ENCODE data around the gene HLF. TPM values are rescaled to one million over a fixed set of nuclear protein-coding genes. Genes with fewer than 3 reads are reported as not detected.

The HLF gene
- total and polyA plus RNA-seq, 2 experiments from 2014 or later: 0.09 TPM; not detected in 1

DNA sequence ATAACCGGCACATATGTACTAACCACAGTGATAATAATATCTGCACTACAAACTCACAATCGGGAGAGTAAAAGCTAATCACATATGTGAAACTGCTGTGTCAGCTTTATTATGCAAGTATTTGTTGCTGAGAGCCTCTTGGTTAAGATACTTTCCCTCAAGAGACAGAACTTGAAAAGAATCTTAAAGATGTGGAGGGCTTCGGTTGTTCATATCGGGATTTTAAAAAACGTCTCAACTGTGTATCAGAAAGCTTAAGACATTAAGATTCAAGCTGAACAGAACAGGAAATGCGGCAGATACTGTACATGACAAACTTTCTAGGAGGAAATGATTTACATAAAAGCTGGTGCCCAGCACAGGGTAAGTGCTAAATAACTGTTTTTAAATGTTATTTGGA is 27.5 kb upstream of the HLF start:
- Histone ChIP-seq H3K27ac (no peak overlapping the region), H4K20me1 (ENCODE audit: insufficient read depth) (no peaks in the 10 kb centered on the region), H3K9me3 (ENCODE audit: low read depth) (no peaks in the 10 kb centered on the region), H3K36me3 (ENCODE audit: low read depth) (no peaks in the 10 kb centered on the region), H3K27me3 (replicated peaks; ENCODE audit: insufficient read depth) (peaks cover 13% of the 10 kb centered on the region; the same call in 1 of the 2 replicates), H3K4me2 (ENCODE audit: unreplicated experiment) (peak overlapping the region; percentile 88), H3K4me3 (peak overlapping the region; percentile 78; the same call in 1 of the 2 replicates), H3K4me1 (ENCODE audit: insufficient read depth) (peaks cover 15% of the 10 kb centered on the region; the same call in 1 of the 2 replicates), H3K9ac (no peak overlapping the region), H2AFZ (peak overlapping the region; percentile 25; the same call in 1 of the 2 replicates), H3K79me2 (ENCODE audit: insufficient read depth) (no peaks in the 10 kb centered on the region), H3F3A (ENCODE audit: insufficient read depth) (peaks cover 8% of the 10 kb centered on the region; the same call in 1 of the 2 replicates), H3K9me2 (ENCODE audit: insufficient read depth) (no peaks in the 10 kb centered on the region)
- in situ Hi-C loops (cut with MboI): no loop called here
- peak; percentile 26 for DNase-seq
- TF ChIP-seq EZH2phosphoT487 (IDR thresholded peaks at IDR 0.05; ENCODE audit: insufficient read depth, low read depth) (no peak), EZH2 (IDR thresholded peaks at IDR 0.05; ENCODE audit: insufficient read depth, poor library complexity, severe bottlenecking) (no peak)
- 1 to 2% methylated on average over 6 of the region's 6 CpGs for WGBS, 2 experiments (ENCODE audit: low coverage in 1 of 2, low lambda C conversion rate in 2 of 2, missing lambda C conversion rate in 2 of 2)

DNA sequence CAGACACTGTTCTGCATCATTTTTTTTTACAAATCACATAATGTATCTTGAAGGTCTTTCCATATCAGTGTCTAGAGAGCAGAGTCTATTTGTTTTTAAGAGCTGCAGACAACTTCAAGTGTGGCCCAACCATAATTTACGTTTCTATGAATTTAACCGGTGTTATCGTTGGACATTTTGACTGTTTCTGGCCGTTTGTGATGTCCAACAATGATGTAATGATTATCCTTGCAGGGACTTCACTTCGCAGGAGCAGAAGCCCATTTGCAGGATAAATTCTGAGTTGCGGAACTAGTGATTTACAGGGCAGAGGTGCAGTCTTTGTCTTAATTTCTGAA is 26.9 kb upstream of the HLF start:
- Histone ChIP-seq H3K4me1 (ENCODE audit: insufficient read depth) (peaks cover 15% of the 10 kb centered on the region; the same call in 1 of the 2 replicates), H3K9me3 (ENCODE audit: low read depth) (no peaks in the 10 kb centered on the region), H3K27me3 (replicated peaks; ENCODE audit: insufficient read depth) (peaks cover 17% of the 10 kb centered on the region; the same call in 1 of the 2 replicates), H3K27ac (no peak overlapping the region), H3K4me2 (ENCODE audit: unreplicated experiment) (peak overlapping the region; percentile 88), H3K36me3 (ENCODE audit: low read depth) (no peaks in the 10 kb centered on the region), H4K20me1 (ENCODE audit: insufficient read depth) (no peaks in the 10 kb centered on the region), H3K9ac (peak overlapping the region; percentile 62), H3K4me3 (peak overlapping the region; percentile 78), H3F3A (ENCODE audit: insufficient read depth) (peaks cover 8% of the 10 kb centered on the region; the same call in 1 of the 2 replicates), H3K9me2 (ENCODE audit: insufficient read depth) (no peaks in the 10 kb centered on the region), H2AFZ (peak overlapping the region; percentile 94), H3K79me2 (ENCODE audit: insufficient read depth) (no peaks in the 10 kb centered on the region)
- 1% methylated on average over 6 of the region's 6 CpGs for WGBS, 2 experiments (ENCODE audit: low coverage in 1 of 2, low lambda C conversion rate in 2 of 2, missing lambda C conversion rate in 2 of 2)
- DNase-seq: no peak
- TF ChIP-seq EZH2phosphoT487 (IDR thresholded peaks at IDR 0.05; ENCODE audit: insufficient read depth, low read depth) (no peak), EZH2 (IDR thresholded peaks at IDR 0.05; ENCODE audit: insufficient read depth, poor library complexity, severe bottlenecking) (no peak)
- in situ Hi-C loops (cut with MboI): no loop called here

DNA sequence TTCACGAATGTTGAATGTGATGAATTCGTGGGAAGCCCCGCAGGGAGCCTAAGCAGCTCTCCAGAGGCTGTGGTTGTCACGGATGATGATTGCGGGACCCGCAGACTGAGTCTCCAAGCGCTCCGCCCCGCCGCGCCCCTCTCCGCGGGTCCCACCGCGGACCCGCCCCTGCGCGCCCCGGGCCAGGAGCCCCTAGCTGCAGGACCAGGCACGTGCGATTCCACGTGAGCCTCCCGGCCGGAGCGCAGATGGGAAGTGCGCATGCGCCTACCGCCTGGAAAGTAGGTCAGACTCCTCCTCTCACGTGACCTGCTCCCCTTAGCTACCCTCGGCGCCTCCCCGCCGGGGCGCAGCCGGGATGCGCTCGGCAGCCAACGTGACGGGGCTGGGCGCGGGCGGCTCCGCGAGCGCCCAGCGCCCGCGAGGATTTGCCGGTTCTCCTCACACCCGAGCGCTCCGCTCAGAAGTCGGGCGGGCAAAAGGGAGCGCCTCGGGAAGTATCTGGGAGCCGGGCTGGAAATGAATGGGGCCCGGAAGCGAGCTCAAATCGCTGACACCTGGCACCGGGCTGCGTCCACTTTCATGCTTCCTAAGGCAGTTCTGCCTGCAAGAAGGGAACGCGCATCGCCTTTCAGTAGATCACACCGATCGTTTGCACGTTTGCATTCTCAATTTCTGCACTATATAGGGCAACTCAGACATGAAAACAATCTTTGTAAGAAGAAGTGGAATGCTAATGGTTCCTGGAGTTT is 26.4 kb upstream of the HLF start:
- Histone ChIP-seq H3K9ac (peak overlapping the region; percentile 64), H2AFZ (peak overlapping the region; percentile 94), H3K4me3 (peak overlapping the region; percentile 78), H3K79me2 (ENCODE audit: insufficient read depth) (no peaks in the 10 kb centered on the region), H3K4me2 (ENCODE audit: unreplicated experiment) (peak overlapping the region; percentile 88), H3K27me3 (replicated peaks; ENCODE audit: insufficient read depth) (peaks cover 17% of the 10 kb centered on the region; the same call in 1 of the 2 replicates), H3K9me2 (ENCODE audit: insufficient read depth) (no peaks in the 10 kb centered on the region), H3K27ac (no peak overlapping the region), H3K36me3 (ENCODE audit: low read depth) (no peaks in the 10 kb centered on the region), H3F3A (ENCODE audit: insufficient read depth) (peaks cover 8% of the 10 kb centered on the region; the same call in 1 of the 2 replicates), H3K9me3 (ENCODE audit: low read depth) (no peaks in the 10 kb centered on the region), H4K20me1 (ENCODE audit: insufficient read depth) (no peaks in the 10 kb centered on the region), H3K4me1 (ENCODE audit: insufficient read depth) (peaks cover 15% of the 10 kb centered on the region; the same call in 1 of the 2 replicates)
- in situ Hi-C loops (cut with MboI): no loop called here
- peak; percentile 97 for DNase-seq
- 2 to 3% methylated on average over 64 to 68 of the region's 68 CpGs for WGBS, 2 experiments (ENCODE audit: low coverage in 1 of 2, low lambda C conversion rate in 2 of 2, missing lambda C conversion rate in 2 of 2)
- TF ChIP-seq EZH2 (IDR thresholded peaks at IDR 0.05; ENCODE audit: insufficient read depth, poor library complexity, severe bottlenecking) (no peak), EZH2phosphoT487 (IDR thresholded peaks at IDR 0.05; ENCODE audit: insufficient read depth, low read depth) (no peak)

DNA sequence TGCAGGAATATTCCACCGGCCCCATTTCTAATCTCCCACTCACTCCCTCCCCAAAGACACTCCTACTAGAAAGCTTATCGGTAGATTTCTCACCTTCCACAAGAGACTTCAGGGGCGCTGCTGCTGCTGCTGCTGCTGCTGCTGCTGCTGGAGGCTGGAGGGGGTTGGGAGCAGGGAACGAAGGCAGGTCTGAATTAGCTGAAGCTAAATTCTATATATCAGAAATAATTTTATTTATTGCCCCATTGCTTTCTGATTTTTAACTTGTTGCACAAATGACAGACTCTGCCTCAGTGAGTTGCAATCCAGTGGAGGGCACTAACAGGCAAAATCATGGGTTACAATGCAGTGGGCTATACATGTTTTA is 25.8 kb upstream of the HLF start:
- Histone ChIP-seq H3F3A (ENCODE audit: insufficient read depth) (peaks cover 8% of the 10 kb centered on the region; the same call in 1 of the 2 replicates), H3K27me3 (replicated peaks; ENCODE audit: insufficient read depth) (peaks cover 17% of the 10 kb centered on the region; the same call in 1 of the 2 replicates), H3K4me3 (peak overlapping the region; percentile 78), H3K4me2 (ENCODE audit: unreplicated experiment) (peak overlapping the region; percentile 88), H3K9me2 (ENCODE audit: insufficient read depth) (no peaks in the 10 kb centered on the region), H3K4me1 (ENCODE audit: insufficient read depth) (peaks cover 15% of the 10 kb centered on the region; the same call in 1 of the 2 replicates), H3K79me2 (ENCODE audit: insufficient read depth) (no peaks in the 10 kb centered on the region), H3K27ac (no peak overlapping the region), H3K9ac (peak overlapping the region; percentile 64), H4K20me1 (ENCODE audit: insufficient read depth) (no peaks in the 10 kb centered on the region), H3K36me3 (ENCODE audit: low read depth) (no peaks in the 10 kb centered on the region), H3K9me3 (ENCODE audit: low read depth) (no peaks in the 10 kb centered on the region), H2AFZ (peak overlapping the region; percentile 94)
- 3% methylated on average over 4 of the region's 4 CpGs for WGBS, 2 experiments (ENCODE audit: low coverage in 1 of 2, low lambda C conversion rate in 2 of 2, missing lambda C conversion rate in 2 of 2)
- peak; percentile 31 for DNase-seq
- in situ Hi-C loops (cut with MboI): no loop called here
- TF ChIP-seq EZH2phosphoT487 (IDR thresholded peaks at IDR 0.05; ENCODE audit: insufficient read depth, low read depth) (no peak), EZH2 (IDR thresholded peaks at IDR 0.05; ENCODE audit: insufficient read depth, poor library complexity, severe bottlenecking) (no peak)

Data from GM23248 (cell line).